Measurements from ENCODE around the gene FYN.

GRCh38 chr6:111663692-111664564 is 209.3 kb downstream of the FYN start:
- TF ChIP-seq CTCF (IDR thresholded peaks at IDR 0.05; ENCODE audit: insufficient read depth, low read length, poor library complexity, severe bottlenecking) (no peak), EZH2phosphoT487 (conservative IDR thresholded peaks at IDR 0.05; ENCODE audit: low read length) (no peak)

Data from SU-DHL-6 (cell line).